DND-41 (cell line): ENCODE measurements around the gene MYH11.
"Not testable (repeated sequence)": the region's sequence is repeated elsewhere in the genome, so short reads cannot be mapped to it uniquely, and the experiment has no call there.

Experiments
- ATAC-seq: fragments of 200-7000 bp; cut with Tn5 transposase; 3 replicates; pipeline ENCODE4 v1.9.1; 2021; ENCODE audit warnings: low read depth; ENCODE audit not compliant: insufficient read depth
- DNase-seq: peaks from one replicate; pipeline ENCODE4 v3.0.0-alpha.2; 2020
- H2AFZ ChIP-seq: 2 replicates; pipeline ENCODE4 v1.6.0; 2012; ENCODE audit warnings: low read depth, low read length
- H3K27ac ChIP-seq: 2 replicates; pipeline ENCODE4 v1.5.1; 2012; ENCODE audit warnings: low read length, inconsistent platforms
- H3K27me3 ChIP-seq: fragments of 200-600 bp; sonication (generic); 2 replicates; pipeline ENCODE4 v1.6.0; 2012; ENCODE audit warnings: low read length, mild to moderate bottlenecking, inconsistent platforms; ENCODE audit not compliant: insufficient read depth, poor library complexity
- H3K36me3 ChIP-seq: 2 replicates; pipeline ENCODE4 v1.5.1; 2012; ENCODE audit warnings: low read length, inconsistent platforms; ENCODE audit not compliant: insufficient read depth
- H3K4me1 ChIP-seq: 2 replicates; pipeline ENCODE4 v1.5.1; 2012; ENCODE audit warnings: mild to moderate bottlenecking, low read length; ENCODE audit not compliant: insufficient read depth
- H3K4me2 ChIP-seq: 2 replicates; pipeline ENCODE4 v1.6.0; 2012; ENCODE audit warnings: mild to moderate bottlenecking, moderate library complexity, low read length, inconsistent platforms; ENCODE audit not compliant: insufficient read depth
- H3K4me3 ChIP-seq, 2 experiments: fragments of 200-600 bp in 1 of 2; shearing (Covaris generic) in 1 of 2; 2 replicates each; pipeline ENCODE4 v1.5.1; 2012 to 2016; ENCODE audit warnings: inconsistent platforms in 2 of 2, low read length in 2 of 2, mild to moderate bottlenecking in 2 of 2, low read depth in 1 of 2, moderate library complexity in 1 of 2
- H3K79me2 ChIP-seq: 2 replicates; pipeline ENCODE4 v1.6.0; 2012; ENCODE audit warnings: low read length, inconsistent platforms; ENCODE audit not compliant: insufficient read depth
- H3K9ac ChIP-seq: 2 replicates; pipeline ENCODE4 v1.6.0; 2012; ENCODE audit warnings: low read depth, mild to moderate bottlenecking, inconsistent platforms, low read length, moderate library complexity
- H3K9me3 ChIP-seq: 2 replicates; pipeline ENCODE4 v1.5.1; 2012; ENCODE audit warnings: low read length, moderate library complexity, mild to moderate bottlenecking, inconsistent platforms; ENCODE audit not compliant: insufficient read depth, severe bottlenecking
- H4K20me1 ChIP-seq: 2 replicates; pipeline ENCODE4 v1.6.0; 2012; ENCODE audit warnings: low read length; ENCODE audit not compliant: insufficient read depth
- CTCF ChIP-seq: IDR thresholded peaks from 2 replicates; pipeline ENCODE4 v1.5.1; 2012; ENCODE audit warnings: borderline replicate concordance, low read length, moderate library complexity, mild to moderate bottlenecking; ENCODE audit not compliant: poor library complexity, severe bottlenecking; ENCODE audit errors: extremely low read depth
- EZH2 ChIP-seq: IDR thresholded peaks from 3 replicates; pipeline ENCODE4 v1.6.1; 2012; ENCODE audit warnings: borderline replicate concordance, low read depth, mild to moderate bottlenecking, moderate library complexity, low read length, inconsistent platforms; ENCODE audit not compliant: severe bottlenecking

Gene MYH11

GRCh38 chr16:15672514-15673167 is 184.2 kb downstream of the MYH11 start:
- no peaks in the 10 kb centered on the region for H3K9me3 ChIP-seq
- peak overlapping the region; percentile 55 for H3K9ac ChIP-seq
- H3K36me3 ChIP-seq = peaks cover 79% of the 10 kb centered on the region
- no peaks in the 10 kb centered on the region for H4K20me1 ChIP-seq
- peak overlapping the region; percentile 48 for H3K4me2 ChIP-seq
- H3K79me2 ChIP-seq = peaks cover 47% of the 10 kb centered on the region
- H3K4me3 ChIP-seq = peak overlapping the region in 1 of 2 experiments; percentile 31; a peak in 1 of 4 replicates
- H3K27ac ChIP-seq = peak overlapping the region; percentile 84
- H2AFZ ChIP-seq = peak overlapping the region; percentile 0; the same call in 1 of the 2 replicates
- DNase-seq (peak; percentile 89), ATAC-seq (peak; percentile 98)
- TF ChIP-seq CTCF = no peak
- no peak for TF ChIP-seq EZH2
- H3K27me3 ChIP-seq = no peaks in the 10 kb centered on the region
- peaks cover 40% of the 10 kb centered on the region for H3K4me1 ChIP-seq

- not testable (repeated sequence) for H4K20me1 ChIP-seq, H3K9me3 ChIP-seq, H3K27me3 ChIP-seq, H2AFZ ChIP-seq, DNase-seq, H3K4me3 ChIP-seq, ATAC-seq
- H3K4me1 ChIP-seq = peaks cover 40% of the 10 kb centered on the region
- peaks cover 79% of the 10 kb centered on the region for H3K36me3 ChIP-seq
- peak overlapping the region; percentile 48 for H3K4me2 ChIP-seq
- H3K9ac ChIP-seq = peak overlapping the region; percentile 55
- peak overlapping the region; percentile 84 for H3K27ac ChIP-seq
- H3K79me2 ChIP-seq = peaks cover 50% of the 10 kb centered on the region
Observed at GRCh38 chr16:15672127-15672513, 184.7 kb downstream of the MYH11 start.

DNA sequence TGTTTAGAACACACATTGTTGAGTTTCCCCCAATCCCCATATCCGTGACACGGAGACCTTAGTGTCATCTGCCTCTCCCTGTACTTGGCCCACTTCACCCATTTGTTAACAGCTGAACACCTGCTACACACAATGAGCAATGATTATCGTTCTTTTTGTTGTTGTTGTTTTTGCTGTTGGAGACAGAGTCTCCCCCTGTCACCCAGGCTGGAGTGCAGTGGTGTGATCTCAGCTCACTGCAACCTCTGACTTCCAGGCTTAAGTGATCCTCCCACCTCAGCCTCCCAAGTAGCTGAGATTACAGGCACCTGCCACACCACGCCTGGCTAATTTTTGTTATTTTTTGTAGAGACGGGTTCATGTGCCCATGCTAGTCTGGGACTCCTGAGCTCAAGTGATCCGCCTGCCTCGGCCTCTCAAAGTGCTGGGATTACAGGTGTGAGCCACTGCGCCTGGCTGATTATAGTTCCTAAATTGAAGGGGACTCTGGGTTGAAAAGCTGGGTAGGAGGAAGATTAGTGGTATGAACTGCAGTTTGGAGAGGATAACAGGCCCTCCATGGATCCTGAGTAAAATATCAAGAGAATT is 185.2 kb downstream of the MYH11 start:
- no peak for TF ChIP-seq EZH2
- no peak for TF ChIP-seq CTCF

DNA sequence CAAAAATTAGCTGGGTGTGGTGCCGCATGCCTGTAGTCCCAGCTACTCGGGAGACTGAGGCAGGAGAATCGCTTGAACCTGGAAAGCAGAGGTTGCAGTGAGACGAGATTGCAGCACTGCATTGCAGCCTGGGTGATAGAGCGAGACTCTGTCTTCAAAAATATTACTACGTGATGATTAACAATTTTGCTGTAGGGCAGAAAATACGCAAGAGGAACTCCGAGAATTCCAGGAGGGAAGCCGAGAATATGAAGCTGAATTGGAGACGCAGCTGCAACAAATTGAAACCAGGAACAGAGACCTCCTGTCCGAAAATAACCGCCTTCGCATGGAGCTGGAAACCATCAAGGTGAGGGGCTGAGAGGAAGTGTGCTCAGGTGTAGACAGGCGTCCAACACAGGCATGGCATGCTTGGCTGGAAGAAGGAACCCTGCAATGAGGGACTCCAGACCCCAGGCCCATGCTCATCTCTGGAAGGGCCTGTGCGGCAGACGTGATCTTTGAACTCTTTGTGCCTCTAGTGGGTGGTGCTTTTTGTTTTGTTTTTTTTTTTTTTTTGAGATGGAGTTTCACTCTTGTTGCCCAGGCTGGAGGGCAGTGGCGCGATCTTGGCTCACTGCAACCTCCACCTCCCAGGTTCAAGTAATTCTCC is 189.6 kb downstream of the MYH11 start:
- no peak overlapping the region for H3K4me2 ChIP-seq
- H3K79me2 ChIP-seq = peaks cover 55% of the 10 kb centered on the region
- peaks cover 80% of the 10 kb centered on the region for H3K36me3 ChIP-seq
- no peak overlapping the region for H3K27ac ChIP-seq
- no peaks in the 10 kb centered on the region for H3K27me3 ChIP-seq
- TF ChIP-seq EZH2 (no peak), CTCF (no peak)
- DNase-seq (no peak), ATAC-seq (no peak)
- H2AFZ ChIP-seq = no peak overlapping the region
- H3K9me3 ChIP-seq = no peaks in the 10 kb centered on the region
- H4K20me1 ChIP-seq = peaks cover 11% of the 10 kb centered on the region; the same call in 1 of the 2 replicates
- H3K9ac ChIP-seq = no peak overlapping the region
- no peak overlapping the region for H3K4me3 ChIP-seq
- peaks cover 23% of the 10 kb centered on the region for H3K4me1 ChIP-seq

More for the DNA sequence above, 185.2 kb downstream of the MYH11 start:
- Histone ChIP-seq H3K9ac (peak overlapping the region; percentile 55), H3K79me2 (peaks cover 50% of the 10 kb centered on the region), H4K20me1 (no peaks in the 10 kb centered on the region), H3K9me3 (no peaks in the 10 kb centered on the region), H3K27me3 (no peaks in the 10 kb centered on the region), H3K4me1 (peaks cover 40% of the 10 kb centered on the region), H2AFZ (no peak overlapping the region), H3K4me2 (no peak overlapping the region; the same call in 1 of the 2 replicates), H3K27ac (peak overlapping the region; percentile 84), H3K36me3 (peaks cover 79% of the 10 kb centered on the region), H3K4me3 (no peak overlapping the region)
- no peak for ATAC-seq
- no peak for DNase-seq
